ENCODE results near the gene TAF11L13.
"Not testable (repeated sequence)": the region's sequence is repeated elsewhere in the genome, so short reads cannot be mapped to it uniquely, and the experiment has no call there.

GRCh38 chr5:17607461-17607860, 24.4 kb upstream of the TAF11L13 start:
- TF ChIP-seq, protein P1, sequence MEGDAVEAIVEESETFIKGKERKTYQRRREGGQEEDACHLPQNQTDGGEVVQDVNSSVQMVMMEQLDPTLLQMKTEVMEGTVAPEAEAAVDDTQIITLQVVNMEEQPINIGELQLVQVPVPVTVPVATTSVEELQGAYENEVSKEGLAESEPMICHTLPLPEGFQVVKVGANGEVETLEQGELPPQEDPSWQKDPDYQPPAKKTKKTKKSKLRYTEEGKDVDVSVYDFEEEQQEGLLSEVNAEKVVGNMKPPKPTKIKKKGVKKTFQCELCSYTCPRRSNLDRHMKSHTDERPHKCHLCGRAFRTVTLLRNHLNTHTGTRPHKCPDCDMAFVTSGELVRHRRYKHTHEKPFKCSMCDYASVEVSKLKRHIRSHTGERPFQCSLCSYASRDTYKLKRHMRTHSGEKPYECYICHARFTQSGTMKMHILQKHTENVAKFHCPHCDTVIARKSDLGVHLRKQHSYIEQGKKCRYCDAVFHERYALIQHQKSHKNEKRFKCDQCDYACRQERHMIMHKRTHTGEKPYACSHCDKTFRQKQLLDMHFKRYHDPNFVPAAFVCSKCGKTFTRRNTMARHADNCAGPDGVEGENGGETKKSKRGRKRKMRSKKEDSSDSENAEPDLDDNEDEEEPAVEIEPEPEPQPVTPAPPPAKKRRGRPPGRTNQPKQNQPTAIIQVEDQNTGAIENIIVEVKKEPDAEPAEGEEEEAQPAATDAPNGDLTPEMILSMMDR (IDR thresholded peaks at IDR 0.05; ENCODE audit: insufficient read depth, low read depth, low read length): not testable (repeated sequence)
- not testable (repeated sequence) for TF ChIP-seq EZH2 (IDR thresholded peaks at IDR 0.05; ENCODE audit: insufficient read depth, low read length)
